Chondrocyte (in vitro differentiated cells): ENCODE results near the gene DHDH. TPM values are rescaled to one million over a fixed set of nuclear protein-coding genes. Genes with fewer than 3 reads are reported as not detected.

Experiments used
- DNase-seq: peaks from one replicate; pipeline ENCODE4 v3.0.0; 2021; ENCODE audit warnings: mixed read lengths, low spot score
- H3K27ac Mint-ChIP-seq: one replicate; pipeline ENCODE4 v1.8.0; 2021; ENCODE audit warnings: mild to moderate bottlenecking, moderate library complexity, mixed read lengths; ENCODE audit not compliant: unreplicated experiment
- H3K27me3 Mint-ChIP-seq: 2 replicates; pipeline ENCODE4 v1.8.0; 2021; ENCODE audit warnings: low read depth, mixed read lengths
- H3K36me3 Mint-ChIP-seq: 2 replicates; pipeline ENCODE4 v1.8.0; 2021; ENCODE audit warnings: low read depth, mixed read lengths
- H3K4me1 Mint-ChIP-seq: 2 replicates; pipeline ENCODE4 v1.8.0; 2021; ENCODE audit warnings: low read depth, mild to moderate bottlenecking, mixed read lengths
- H3K4me3 Mint-ChIP-seq: one replicate; pipeline ENCODE4 v1.8.0; 2021; ENCODE audit warnings: mild to moderate bottlenecking, moderate library complexity, mixed read lengths; ENCODE audit not compliant: unreplicated experiment
- H3K9me3 Mint-ChIP-seq: 2 replicates; pipeline ENCODE4 v1.8.0; 2021; ENCODE audit warnings: low read depth, mixed read lengths
- total RNA-seq: library from RNA; stranded (reverse); gene quantifications from 3 replicates; pipeline ENCODE4 v1.2.1, GENCODE V29; 2021
- TF ChIP-seq, protein P1 (sequence below): fragments of 200-600 bp; sonication (generic); IDR thresholded peaks from 2 replicates; pipeline ENCODE4 v1.5.0; 2021; ENCODE audit warnings: antibody characterized with exemption, mild to moderate bottlenecking, moderate library complexity

The DHDH gene
- total RNA-seq, 1 donor from 2014 or later: not detected

DNA sequence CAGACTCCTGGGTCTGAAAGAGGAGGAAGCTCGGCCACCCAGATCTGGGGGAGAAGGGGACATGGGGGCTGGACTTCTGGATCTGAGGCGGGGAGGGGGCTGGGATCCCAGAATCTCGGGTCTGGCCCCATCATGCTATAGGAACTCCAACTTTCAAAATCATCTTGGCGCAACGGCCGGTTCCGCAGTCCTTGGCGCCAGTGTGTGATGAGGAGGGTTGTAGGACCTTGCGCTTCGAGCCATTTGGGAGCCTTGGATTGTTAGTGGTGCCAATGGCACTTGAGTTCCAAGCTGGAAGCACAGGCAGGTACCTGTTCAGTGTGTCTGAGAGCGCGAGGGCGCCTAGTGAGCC lies 60.5 kb downstream of the DHDH start:
- TF ChIP-seq, protein P1, sequence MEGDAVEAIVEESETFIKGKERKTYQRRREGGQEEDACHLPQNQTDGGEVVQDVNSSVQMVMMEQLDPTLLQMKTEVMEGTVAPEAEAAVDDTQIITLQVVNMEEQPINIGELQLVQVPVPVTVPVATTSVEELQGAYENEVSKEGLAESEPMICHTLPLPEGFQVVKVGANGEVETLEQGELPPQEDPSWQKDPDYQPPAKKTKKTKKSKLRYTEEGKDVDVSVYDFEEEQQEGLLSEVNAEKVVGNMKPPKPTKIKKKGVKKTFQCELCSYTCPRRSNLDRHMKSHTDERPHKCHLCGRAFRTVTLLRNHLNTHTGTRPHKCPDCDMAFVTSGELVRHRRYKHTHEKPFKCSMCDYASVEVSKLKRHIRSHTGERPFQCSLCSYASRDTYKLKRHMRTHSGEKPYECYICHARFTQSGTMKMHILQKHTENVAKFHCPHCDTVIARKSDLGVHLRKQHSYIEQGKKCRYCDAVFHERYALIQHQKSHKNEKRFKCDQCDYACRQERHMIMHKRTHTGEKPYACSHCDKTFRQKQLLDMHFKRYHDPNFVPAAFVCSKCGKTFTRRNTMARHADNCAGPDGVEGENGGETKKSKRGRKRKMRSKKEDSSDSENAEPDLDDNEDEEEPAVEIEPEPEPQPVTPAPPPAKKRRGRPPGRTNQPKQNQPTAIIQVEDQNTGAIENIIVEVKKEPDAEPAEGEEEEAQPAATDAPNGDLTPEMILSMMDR: no peak
- H3K27me3 Mint-ChIP-seq: no peaks in the 10 kb centered on the region

More for the DNA sequence above, 60.5 kb downstream of the DHDH start:
- Mint-ChIP-seq H3K36me3 (peaks cover 5% of the 10 kb centered on the region), H3K9me3 (no peaks in the 10 kb centered on the region), H3K4me3 (peak overlapping the region; percentile 98), H3K4me1 (peaks cover 43% of the 10 kb centered on the region), H3K27ac (peak overlapping the region; percentile 93)
- no peak for DNase-seq

Other genes starting within 250 kb of the DHDH start
- gene FUT2, start 237.7 kb upstream of the DHDH start, total RNA-seq: not detected in 3 replicates
- gene MAMSTR, start 214.0 kb upstream of the DHDH start, total RNA-seq: 1.6 to 2.9 TPM (median 1.7 TPM) in 3 replicates
- 0.31 to 1.00 TPM (median 0.62 TPM) in 3 replicates for gene RASIP1, start 193.1 kb upstream of the DHDH start, total RNA-seq
- gene IZUMO1, start 186.8 kb upstream of the DHDH start, total RNA-seq: not detected in 3 replicates
- 0.44 to 0.52 TPM in 2 of 3 replicates, not detected in the other for gene FUT1, start 181.1 kb upstream of the DHDH start, total RNA-seq
- gene FGF21, start 178.2 kb upstream of the DHDH start, total RNA-seq: not detected in 3 replicates
- 30.9 to 42.2 TPM (median 41.4 TPM) in 3 replicates for gene BCAT2, start 122.7 kb upstream of the DHDH start, total RNA-seq
- gene HSD17B14, start 97.2 kb upstream of the DHDH start, total RNA-seq: 11.4 to 13.6 TPM (median 13.5 TPM) in 3 replicates
- 16.8 to 34.3 TPM (median 19.6 TPM) in 3 replicates for gene PLEKHA4, start 65.1 kb upstream of the DHDH start, total RNA-seq
- gene PPP1R15A, start 61.3 kb upstream of the DHDH start, total RNA-seq: 42.1 to 106 TPM (median 104 TPM) in 3 replicates
- gene TULP2, start 35.0 kb upstream of the DHDH start, total RNA-seq: not detected in 3 replicates
- 209 to 277 TPM (median 215 TPM) in 3 replicates for gene NUCB1, start 33.4 kb upstream of the DHDH start, total RNA-seq
- gene BAX, start 21.2 kb downstream of the DHDH start, total RNA-seq: 161 to 167 TPM (median 165 TPM) in 3 replicates
- gene FTL, start 31.6 kb downstream of the DHDH start, total RNA-seq: 1,722 to 4,533 TPM (median 1,892 TPM) in 3 replicates
- 43.4 to 51.1 TPM (median 49.1 TPM) in 3 replicates for gene GYS1, start 59.6 kb downstream of the DHDH start, total RNA-seq
- 45.3 to 72.5 TPM (median 47.7 TPM) in 3 replicates for gene RUVBL2, start 60.2 kb downstream of the DHDH start, total RNA-seq
- gene LHB, start 83.4 kb downstream of the DHDH start, total RNA-seq: not detected in 3 replicates
- gene CGB3, start 90.6 kb downstream of the DHDH start, total RNA-seq: not detected in 3 replicates
- gene CGB2, start 98.2 kb downstream of the DHDH start, total RNA-seq: 0.56 TPM in 1 of 3 replicates, not detected in the others
- gene CGB1, start 103.2 kb downstream of the DHDH start, total RNA-seq: 0.92 TPM in 1 of 3 replicates, not detected in the others
- gene CGB5, start 110.1 kb downstream of the DHDH start, total RNA-seq: 1.6 TPM in 1 of 3 replicates, not detected in the others
- gene CGB8, start 115.4 kb downstream of the DHDH start, total RNA-seq: 1.7 to 3.1 TPM (median 2.4 TPM) in 3 replicates
- gene CGB7, start 124.0 kb downstream of the DHDH start, total RNA-seq: 0.52 to 0.85 TPM in 2 of 3 replicates, not detected in the other
- gene NTF4, start 131.1 kb downstream of the DHDH start, total RNA-seq: 1.1 to 1.6 TPM in 2 of 3 replicates, not detected in the other
- gene KCNA7, start 139.0 kb downstream of the DHDH start, total RNA-seq: 0.12 TPM in 1 of 3 replicates, not detected in the others
- 151 to 218 TPM (median 163 TPM) in 3 replicates for gene SNRNP70, start 151.8 kb downstream of the DHDH start, total RNA-seq
- gene LIN7B, start 180.7 kb downstream of the DHDH start, total RNA-seq: 12.7 to 14.3 TPM (median 13.9 TPM) in 3 replicates
- gene C19orf73, start 185.4 kb downstream of the DHDH start, total RNA-seq: 1.1 to 1.7 TPM (median 1.6 TPM) in 3 replicates
- 12.7 to 14.4 TPM (median 13.9 TPM) in 3 replicates for gene PPFIA3, start 185.8 kb downstream of the DHDH start, total RNA-seq
- not detected in 3 replicates for gene HRC, start 221.7 kb downstream of the DHDH start, total RNA-seq
- 42.2 to 53.4 TPM (median 50.2 TPM) in 3 replicates for gene TRPM4, start 224.1 kb downstream of the DHDH start, total RNA-seq